Ishikawa (cell line): Measurements from ENCODE around the gene NIPA2.

Source experiments
- CEBPB ChIP-seq: IDR thresholded peaks from 2 replicates; pipeline ENCODE4 v1.6.1; 2012
- CREB1 ChIP-seq: IDR thresholded peaks from 2 replicates; pipeline ENCODE4 v1.6.1; 2012; ENCODE audit warnings: low read depth
- EP300 ChIP-seq: IDR thresholded peaks from 2 replicates; pipeline ENCODE4 v1.6.1; 2012; ENCODE audit warnings: borderline replicate concordance
- MAX ChIP-seq: IDR thresholded peaks from 2 replicates; pipeline ENCODE4 v1.6.1; 2012
- RAD21 ChIP-seq: IDR thresholded peaks from 2 replicates; pipeline ENCODE4 v1.6.1; 2012; ENCODE audit warnings: low read depth
- REST ChIP-seq: IDR thresholded peaks from 2 replicates; pipeline ENCODE4 v1.6.1; 2012; ENCODE audit warnings: low read depth, mild to moderate bottlenecking
- TAF1 ChIP-seq: IDR thresholded peaks from 2 replicates; pipeline ENCODE4 v1.6.1; 2012; ENCODE audit warnings: low read depth, mild to moderate bottlenecking
- TEAD4 ChIP-seq: IDR thresholded peaks from 2 replicates; pipeline ENCODE4 v1.6.1; 2012
- USF1 ChIP-seq: IDR thresholded peaks from 2 replicates; pipeline ENCODE4 v1.6.1; 2012
- YY1 ChIP-seq: IDR thresholded peaks from 2 replicates; pipeline ENCODE4 v1.6.1; 2012; ENCODE audit warnings: low read depth
- ZBTB7A ChIP-seq: IDR thresholded peaks from 2 replicates; pipeline ENCODE4 v1.6.1; 2012; ENCODE audit warnings: low read depth

GRCh38 chr15:22850055-22850454 lies 11.6 kb downstream of the NIPA2 start:
- no peak for TF ChIP-seq EP300
- no peak for TF ChIP-seq REST
- no peak for TF ChIP-seq MAX
- TF ChIP-seq RAD21 = no peak
- TF ChIP-seq TAF1 = no peak
- no peak for TF ChIP-seq YY1
- no peak for TF ChIP-seq ZBTB7A
- TF ChIP-seq TEAD4 = no peak
- no peak for TF ChIP-seq CREB1
- TF ChIP-seq CEBPB = no peak
- no peak for TF ChIP-seq USF1
